DOHH2 (cell line): ENCODE measurements around the gene LZIC.

Experiments
- H3F3A ChIP-seq: fragments of 200-600 bp; sonication (generic), shearing (Covaris generic); 2 replicates; pipeline ENCODE4 v1.6.0; 2016; ENCODE audit warnings: antibody characterized with exemption, mild to moderate bottlenecking; ENCODE audit not compliant: control insufficient read depth, insufficient read depth
- H3K27ac ChIP-seq: fragments of 200-600 bp; sonication (generic); 2 replicates; pipeline ENCODE4 v1.5.1; 2014; ENCODE audit warnings: low read depth, mild to moderate bottlenecking, low read length, moderate library complexity
- H3K27me3 ChIP-seq: fragments of 200-600 bp; sonication (generic); 2 replicates; pipeline ENCODE4 v1.6.1; 2014; ENCODE audit warnings: mild to moderate bottlenecking, low read length, mixed read lengths; ENCODE audit not compliant: control insufficient read depth
- H3K36me3 ChIP-seq: fragments of 200-600 bp; sonication (generic); 2 replicates; pipeline ENCODE4 v1.6.1; 2014; ENCODE audit warnings: mild to moderate bottlenecking, low read length, moderate library complexity, mixed read lengths; ENCODE audit not compliant: control insufficient read depth
- H3K4me1 ChIP-seq: fragments of 200-600 bp; sonication (generic); 2 replicates; pipeline ENCODE4 v1.6.1; 2014; ENCODE audit warnings: mild to moderate bottlenecking, low read length, mixed read lengths; ENCODE audit not compliant: control insufficient read depth
- H3K4me2 ChIP-seq: fragments of 200-600 bp; sonication (generic); 2 replicates; pipeline ENCODE4 v1.6.0; 2014; ENCODE audit warnings: mild to moderate bottlenecking, low read length, moderate library complexity
- H3K4me3 ChIP-seq: fragments of 200-600 bp; sonication (generic); 2 replicates; pipeline ENCODE4 v1.5.1; 2014; ENCODE audit warnings: mild to moderate bottlenecking, low read length, mixed read lengths
- H3K79me2 ChIP-seq: fragments of 200-600 bp; sonication (generic); 2 replicates; pipeline ENCODE4 v1.6.1; 2014; ENCODE audit warnings: mild to moderate bottlenecking, low read length, mixed read lengths; ENCODE audit not compliant: control insufficient read depth
- H3K9me2 ChIP-seq: fragments of 200-600 bp; sonication (generic); replicated peaks from 2 replicates; pipeline ENCODE4 v1.6.1; 2014; ENCODE audit warnings: mild to moderate bottlenecking, low read length, mixed read lengths; ENCODE audit not compliant: control insufficient read depth
- H3K9me3 ChIP-seq: fragments of 200-600 bp; sonication (generic); 2 replicates; pipeline ENCODE4 v1.6.1; 2014; ENCODE audit warnings: antibody characterized with exemption, low read length, mixed read lengths; ENCODE audit not compliant: control insufficient read depth, insufficient read depth
- H4K20me1 ChIP-seq: fragments of 200-600 bp; sonication (generic); 2 replicates; pipeline ENCODE4 v1.6.0; 2014; ENCODE audit warnings: low read depth, mild to moderate bottlenecking, antibody characterized with exemption, low read length, moderate library complexity; ENCODE audit not compliant: control insufficient read depth, insufficient read depth
- CTCF ChIP-seq: fragments of 200-600 bp; sonication (generic); IDR thresholded peaks from one replicate; pipeline ENCODE4 v1.5.1; 2014; ENCODE audit warnings: antibody characterized with exemption, mild to moderate bottlenecking, low read depth, low read length; ENCODE audit not compliant: poor library complexity, severe bottlenecking
- EZH2phosphoT487 ChIP-seq: fragments of 200-600 bp; sonication (generic); IDR thresholded peaks from 2 replicates; pipeline ENCODE4 v1.6.1; 2017; ENCODE audit warnings: borderline replicate concordance, mild to moderate bottlenecking, antibody characterized with exemption, low read length, moderate library complexity, mixed read lengths

Gene LZIC

GRCh38 chr1:9888886-9889285 is 54.3 kb downstream of the LZIC start:
- Histone ChIP-seq H3K27me3 (no peaks in the 10 kb centered on the region), H3K9me3 (no peaks in the 10 kb centered on the region), H3K4me1 (peaks cover 49% of the 10 kb centered on the region), H3K9me2 (no peaks in the 10 kb centered on the region), H3K36me3 (no peaks in the 10 kb centered on the region), H3F3A (peaks cover 3% of the 10 kb centered on the region; the same call in 1 of the 2 replicates), H3K79me2 (no peaks in the 10 kb centered on the region), H3K4me2 (peak overlapping the region; percentile 35; the same call in 1 of the 2 replicates), H4K20me1 (no peaks in the 10 kb centered on the region), H3K27ac (peak overlapping the region; percentile 15; the same call in 1 of the 2 replicates), H3K4me3 (no peak overlapping the region)
- TF ChIP-seq EZH2phosphoT487 (no peak), CTCF (no peak)

GRCh38 chr1:9887070-9887469 is 56.1 kb downstream of the LZIC start:
- Histone ChIP-seq H3K4me2 (no peak overlapping the region), H3K4me3 (no peak overlapping the region), H4K20me1 (no peaks in the 10 kb centered on the region), H3K9me2 (no peaks in the 10 kb centered on the region), H3K27me3 (no peaks in the 10 kb centered on the region), H3K27ac (no peak overlapping the region), H3K36me3 (no peaks in the 10 kb centered on the region), H3F3A (peaks cover 3% of the 10 kb centered on the region; the same call in 1 of the 2 replicates), H3K79me2 (no peaks in the 10 kb centered on the region), H3K4me1 (peaks cover 31% of the 10 kb centered on the region), H3K9me3 (no peaks in the 10 kb centered on the region)
- TF ChIP-seq EZH2phosphoT487 = no peak
- no peak for TF ChIP-seq CTCF

GRCh38 chr1:9886092-9886742 is 57.0 kb downstream of the LZIC start:
- H3K4me2 ChIP-seq = no peak overlapping the region
- H3K79me2 ChIP-seq = no peaks in the 10 kb centered on the region
- H3K27me3 ChIP-seq = no peaks in the 10 kb centered on the region
- no peaks in the 10 kb centered on the region for H3K36me3 ChIP-seq
- no peaks in the 10 kb centered on the region for H3K9me3 ChIP-seq
- H3K4me1 ChIP-seq = peaks cover 26% of the 10 kb centered on the region
- peaks cover 3% of the 10 kb centered on the region; the same call in 1 of the 2 replicates for H3F3A ChIP-seq
- no peaks in the 10 kb centered on the region for H4K20me1 ChIP-seq
- H3K9me2 ChIP-seq = no peaks in the 10 kb centered on the region
- no peak for TF ChIP-seq EZH2phosphoT487
- TF ChIP-seq CTCF = no peak
- no peak overlapping the region for H3K27ac ChIP-seq
- H3K4me3 ChIP-seq = no peak overlapping the region
